Subcutaneous adipose tissue (tissue), 1 donor: ENCODE data around the gene CCR5AS.

Experiments used
- TF ChIP-seq, protein P1 (sequence below): fragments of 450-650 bp; IDR thresholded peaks from one replicate; pipeline ENCODE4 v1.5.1; 2016; ENCODE audit warnings: low read depth, mild to moderate bottlenecking, control low read depth, antibody characterized with exemption, moderate library complexity

CCR5AS gene

DNA sequence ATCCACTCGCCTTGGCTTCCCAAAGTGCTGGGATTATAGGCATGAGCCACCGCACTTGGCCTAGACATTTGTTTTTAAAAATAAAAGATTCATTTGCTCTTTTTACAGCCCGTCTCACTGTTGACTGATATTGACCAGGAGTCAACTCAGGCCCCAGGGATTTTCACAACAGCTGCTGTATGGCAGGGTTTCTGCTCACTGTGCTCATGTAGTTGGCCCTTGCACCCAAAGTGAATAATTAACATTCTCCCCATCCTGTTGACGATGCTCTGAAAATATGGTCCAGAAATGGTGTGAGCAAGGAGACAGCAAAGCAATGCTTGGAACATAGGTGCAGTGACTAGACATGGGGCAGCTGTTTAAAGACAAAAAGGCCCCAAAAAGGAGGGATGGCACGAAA lies 39.1 kb downstream of the CCR5AS start:
- TF ChIP-seq, protein P1, sequence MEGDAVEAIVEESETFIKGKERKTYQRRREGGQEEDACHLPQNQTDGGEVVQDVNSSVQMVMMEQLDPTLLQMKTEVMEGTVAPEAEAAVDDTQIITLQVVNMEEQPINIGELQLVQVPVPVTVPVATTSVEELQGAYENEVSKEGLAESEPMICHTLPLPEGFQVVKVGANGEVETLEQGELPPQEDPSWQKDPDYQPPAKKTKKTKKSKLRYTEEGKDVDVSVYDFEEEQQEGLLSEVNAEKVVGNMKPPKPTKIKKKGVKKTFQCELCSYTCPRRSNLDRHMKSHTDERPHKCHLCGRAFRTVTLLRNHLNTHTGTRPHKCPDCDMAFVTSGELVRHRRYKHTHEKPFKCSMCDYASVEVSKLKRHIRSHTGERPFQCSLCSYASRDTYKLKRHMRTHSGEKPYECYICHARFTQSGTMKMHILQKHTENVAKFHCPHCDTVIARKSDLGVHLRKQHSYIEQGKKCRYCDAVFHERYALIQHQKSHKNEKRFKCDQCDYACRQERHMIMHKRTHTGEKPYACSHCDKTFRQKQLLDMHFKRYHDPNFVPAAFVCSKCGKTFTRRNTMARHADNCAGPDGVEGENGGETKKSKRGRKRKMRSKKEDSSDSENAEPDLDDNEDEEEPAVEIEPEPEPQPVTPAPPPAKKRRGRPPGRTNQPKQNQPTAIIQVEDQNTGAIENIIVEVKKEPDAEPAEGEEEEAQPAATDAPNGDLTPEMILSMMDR: no peak

DNA sequence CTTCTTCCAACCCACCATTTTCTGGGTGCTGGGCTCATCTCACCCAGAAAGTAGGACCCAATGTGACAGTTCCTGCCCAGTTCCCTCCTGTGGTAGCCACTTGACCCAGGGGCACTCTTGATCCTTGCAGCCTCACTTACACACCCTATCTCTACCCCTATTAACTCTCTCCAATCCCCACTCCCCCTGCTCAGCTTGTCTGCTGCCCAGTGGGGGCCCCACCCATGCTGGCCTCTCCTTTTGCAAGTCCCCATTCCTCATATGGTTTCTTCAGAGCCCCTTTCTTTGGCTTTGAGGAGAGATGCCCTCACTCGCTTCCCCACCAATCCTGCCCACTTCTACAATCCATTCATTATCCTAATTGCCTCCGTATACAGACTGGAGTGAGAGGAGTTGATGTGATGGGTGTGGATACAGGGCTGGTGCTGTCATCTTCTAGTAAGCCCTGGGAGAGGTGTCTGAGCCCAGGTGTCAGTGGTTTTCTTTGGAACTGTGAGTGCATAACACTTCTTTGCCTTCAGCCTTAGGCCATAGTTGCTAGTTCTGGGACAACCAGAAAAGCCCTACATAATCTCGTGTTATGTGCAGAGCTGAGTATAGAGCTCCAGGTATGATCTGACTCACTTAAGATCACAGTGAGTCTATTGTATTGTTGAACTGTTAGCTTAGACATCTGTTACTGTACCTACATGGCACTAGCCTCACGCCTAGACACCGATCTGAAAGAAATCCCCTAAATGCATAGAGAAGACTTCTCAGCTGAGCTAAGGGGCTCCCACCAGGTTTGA lies 40.9 kb downstream of the CCR5AS start:
- TF ChIP-seq, protein P1: no peak

GRCh38 chr3:46365041-46365440 lies 41.8 kb downstream of the CCR5AS start:
- TF ChIP-seq, protein P1: no peak

DNA sequence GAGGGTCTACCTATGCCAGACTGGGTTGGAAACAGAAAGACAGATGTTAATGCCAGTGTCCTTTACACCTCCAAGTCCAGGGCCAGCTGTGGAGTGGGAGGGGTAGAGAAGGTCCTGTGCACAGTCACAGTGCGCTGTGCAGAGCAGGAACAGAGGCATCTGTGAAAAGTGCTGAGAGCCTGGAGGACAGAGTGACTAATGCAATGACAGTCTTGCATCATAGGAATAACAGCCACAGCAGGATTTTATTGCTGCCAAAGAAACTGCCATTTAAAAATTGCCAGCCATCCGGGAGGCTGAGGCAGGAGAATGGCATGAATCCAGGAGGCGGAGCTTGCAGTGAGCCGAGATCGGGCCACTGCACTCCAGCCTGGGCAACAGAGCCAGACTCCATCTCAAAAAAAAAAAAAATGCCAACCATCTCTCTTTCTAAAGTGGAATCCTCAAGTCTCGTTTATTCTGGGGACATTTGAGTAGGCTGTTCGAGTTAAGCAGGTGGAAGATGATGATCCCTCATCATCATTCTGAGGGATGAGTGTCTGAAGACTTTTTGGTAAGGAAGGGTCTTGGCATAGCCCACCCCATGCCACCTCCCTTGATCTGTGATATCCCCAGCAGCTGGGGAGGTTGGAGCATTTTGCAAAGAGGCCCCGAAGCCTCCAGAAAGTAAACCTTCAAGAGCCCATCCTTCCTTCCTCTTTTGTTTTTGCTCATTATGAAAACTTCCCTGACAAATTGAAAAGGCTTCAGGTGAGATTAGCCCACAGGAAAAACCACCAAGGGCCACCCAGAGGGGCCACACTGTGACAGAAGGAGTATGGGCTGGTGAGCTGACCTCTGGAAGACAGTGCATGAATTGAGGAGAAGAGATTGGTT lies 45.2 kb downstream of the CCR5AS start:
- TF ChIP-seq, protein P1: no peak

DNA sequence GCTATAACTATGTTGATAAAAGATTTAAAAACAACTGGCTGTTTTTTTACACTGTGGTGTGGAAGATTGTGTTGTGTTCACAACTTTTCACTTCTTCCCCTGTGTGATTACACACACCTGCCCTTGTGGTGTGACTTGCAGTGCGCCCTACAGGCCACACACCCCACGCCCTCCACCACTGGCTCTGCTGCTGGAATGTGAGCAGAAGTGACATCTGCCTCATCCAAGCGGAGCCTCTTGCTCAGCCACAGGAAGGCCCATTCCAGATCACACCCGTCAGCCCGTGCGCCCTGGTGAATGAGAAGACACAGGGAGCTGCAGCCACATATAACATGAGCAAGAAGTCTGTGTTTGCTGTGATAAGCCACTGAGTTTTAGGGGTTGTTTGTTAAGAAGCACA lies 46.0 kb downstream of the CCR5AS start:
- TF ChIP-seq, protein P1: no peak

DNA sequence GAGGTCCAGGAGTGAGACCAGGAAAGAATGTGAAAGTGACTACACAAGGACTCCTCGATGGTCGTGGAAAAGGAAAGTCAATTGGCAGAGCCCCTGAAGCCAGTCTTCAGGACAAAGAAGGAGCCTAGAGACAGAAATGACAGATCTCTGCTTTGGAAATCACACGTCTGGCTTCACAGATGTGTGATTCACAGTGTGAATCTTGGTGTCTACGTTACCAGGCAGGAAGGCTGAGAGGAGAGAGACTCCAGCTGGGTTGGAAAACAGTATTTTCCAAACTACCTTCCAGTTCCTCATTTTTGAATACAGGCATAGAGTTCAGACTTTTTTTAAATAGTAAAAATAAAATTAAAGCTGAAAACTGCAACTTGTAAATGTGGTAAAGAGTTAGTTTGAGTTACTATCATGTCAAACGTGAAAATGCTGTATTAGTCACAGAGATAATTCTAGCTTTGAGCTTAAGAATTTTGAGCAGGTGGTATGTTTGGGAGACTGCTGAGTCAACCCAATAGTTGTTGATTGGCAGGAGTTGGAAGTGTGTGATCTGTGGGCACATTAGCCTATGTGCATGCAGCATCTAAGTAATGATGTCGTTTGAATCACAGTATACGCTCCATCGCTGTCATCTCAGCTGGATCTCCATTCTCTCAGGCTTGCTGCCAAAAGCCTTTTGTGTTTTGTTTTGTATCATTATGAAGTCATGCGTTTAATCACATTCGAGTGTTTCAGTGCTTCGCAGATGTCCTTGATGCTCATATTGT lies 47.0 kb downstream of the CCR5AS start:
- TF ChIP-seq, protein P1: no peak

DNA sequence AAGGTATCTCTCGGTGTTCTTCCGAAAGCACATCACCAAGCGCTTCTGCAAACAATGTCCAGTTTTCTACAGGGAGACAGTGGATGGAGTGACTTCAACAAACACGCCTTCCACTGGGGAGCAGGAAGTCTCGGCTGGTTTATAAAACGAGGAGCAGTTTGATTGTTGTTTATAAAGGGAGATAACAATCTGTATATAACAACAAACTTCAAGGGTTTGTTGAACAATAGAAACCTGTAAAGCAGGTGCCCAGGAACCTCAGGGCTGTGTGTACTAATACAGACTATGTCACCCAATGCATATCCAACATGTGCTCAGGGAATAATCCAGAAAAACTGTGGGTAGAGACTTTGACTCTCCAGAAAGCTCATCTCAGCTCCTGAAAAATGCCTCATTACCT lies 48.4 kb downstream of the CCR5AS start:
- TF ChIP-seq, protein P1: no peak
